GM11168 (cell line): ENCODE data around the gene DNASE1L1.

Experiments used
- in situ Hi-C: fragments of 300-500 bp; cut with MboI; formaldehyde crosslinking; loops from one replicate; pipeline ENCODE4 v1.12.0; 2022; ENCODE audit warnings: low sequenced_read_pairs; ENCODE audit not compliant: unreplicated experiment

The DNASE1L1 gene

GRCh38 chrX:154373340-154374306 is 35.4 kb downstream of the DNASE1L1 start:
- in situ Hi-C loops = no loop called here

- in situ Hi-C loops = no loop called here
These were observed 36.4 kb downstream of the DNASE1L1 start for GRCh38 chrX:154372612-154373022.

GRCh38 chrX:154371789-154372300 is 37.2 kb downstream of the DNASE1L1 start:
- in situ Hi-C loops = no loop called here

GRCh38 chrX:154371017-154371788 is 37.9 kb downstream of the DNASE1L1 start:
- in situ Hi-C loops = no loop called here

GRCh38 chrX:154370300-154371016 is 38.6 kb downstream of the DNASE1L1 start:
- in situ Hi-C loops = no loop called here

- in situ Hi-C loops = no loop called here
These were observed 39.4 kb downstream of the DNASE1L1 start for GRCh38 chrX:154369449-154370299.

- in situ Hi-C loops = no loop called here
These were observed 40.2 kb downstream of the DNASE1L1 start for GRCh38 chrX:154368630-154369448.

GRCh38 chrX:154367474-154368308 is 41.4 kb downstream of the DNASE1L1 start:
- in situ Hi-C loops = no loop called here

GRCh38 chrX:154366666-154367055 is 42.4 kb downstream of the DNASE1L1 start:
- in situ Hi-C loops = no loop called here

- in situ Hi-C loops = no loop called here
These were observed 42.9 kb downstream of the DNASE1L1 start for GRCh38 chrX:154365997-154366665.

GRCh38 chrX:154365052-154365600 is 43.9 kb downstream of the DNASE1L1 start:
- in situ Hi-C loops = no loop called here

- in situ Hi-C loops = no loop called here
These were observed 45.2 kb downstream of the DNASE1L1 start for GRCh38 chrX:154363706-154364439.

GRCh38 chrX:154362085-154362742 is 46.8 kb downstream of the DNASE1L1 start:
- in situ Hi-C loops = no loop called here

- in situ Hi-C loops = no loop called here
These were observed 48.8 kb downstream of the DNASE1L1 start for GRCh38 chrX:154360155-154360713.

- in situ Hi-C loops = no loop called here
These were observed 49.5 kb downstream of the DNASE1L1 start for GRCh38 chrX:154359362-154360154.
